CD4-positive, alpha-beta memory T cell (primary cell): ENCODE measurements around the gene PPP2R2B. TPM values are rescaled to one million over a fixed set of nuclear protein-coding genes. Genes with fewer than 3 reads are reported as not detected.

Experiments used
- CTCF ChIA-PET: fragments of 350-600 bp; sonication (Branson Sonifier 250); formaldehyde crosslinking; loops from one replicate; lab custom pipeline; 2021; ENCODE audit warnings: inconsistent platforms; ENCODE audit not compliant: partially characterized antibody; lab: Charles Lee
- POLR2A ChIA-PET: fragments of 350-600 bp; sonication (Branson Sonifier 250); formaldehyde crosslinking; loops from one replicate; lab custom pipeline; 2021; ENCODE audit not compliant: partially characterized antibody; lab: Charles Lee
- DNase-seq, 5 donors: peaks; one replicate each; pipeline versions ENCODE4 v3.0.0 to v3.0.0-alpha.2; 2020 to 2022; ENCODE audit warnings: mixed read lengths in 1 of 5
- H3K27ac ChIP-seq: one replicate; pipeline ENCODE4 v1.7.0; 2013; ENCODE audit warnings: low read depth, low read length
- H3K27me3 ChIP-seq: 2 replicates; pipeline ENCODE4 v1.7.0; 2013; ENCODE audit warnings: mild to moderate bottlenecking, low read length, moderate library complexity; ENCODE audit not compliant: insufficient read depth
- H3K36me3 ChIP-seq: 2 replicates; pipeline ENCODE4 v1.7.0; 2013; ENCODE audit warnings: mild to moderate bottlenecking, low read length, moderate library complexity; ENCODE audit not compliant: insufficient read depth
- H3K4me1 ChIP-seq: 2 replicates; pipeline ENCODE4 v1.7.0; 2013; ENCODE audit warnings: mild to moderate bottlenecking, low read length, moderate library complexity; ENCODE audit not compliant: insufficient read depth
- H3K4me3 ChIP-seq, 2 donors: one replicate each; pipeline ENCODE4 v1.7.0; 2013; ENCODE audit warnings: low read length in 2 of 2, mild to moderate bottlenecking in 1 of 2
- H3K9me3 ChIP-seq, 2 donors: one replicate each; pipeline ENCODE4 v1.7.0; 2013; ENCODE audit warnings: low read length in 2 of 2, control low read depth in 1 of 2; ENCODE audit not compliant: control insufficient read depth in 1 of 2
- H3K27ac Mint-ChIP-seq, 7 donors: one replicate each; pipeline ENCODE4 v1.8.0; 2020 to 2021; ENCODE audit warnings: mixed read lengths in 7 of 7, mild to moderate bottlenecking in 6 of 7, inconsistent platforms in 3 of 7, moderate library complexity in 3 of 7
- H3K27me3 Mint-ChIP-seq, 2 donors: one replicate each; pipeline ENCODE4 v1.8.0; 2020 to 2021; ENCODE audit warnings: mixed read lengths in 2 of 2
- H3K36me3 Mint-ChIP-seq, 2 donors: one replicate each; pipeline ENCODE4 v1.8.0; 2020 to 2021; ENCODE audit warnings: mixed read lengths in 2 of 2, inconsistent platforms in 1 of 2, mild to moderate bottlenecking in 1 of 2
- H3K4me1 Mint-ChIP-seq, 4 donors: one replicate each; pipeline ENCODE4 v1.8.0; 2020 to 2021; ENCODE audit warnings: mixed read lengths in 4 of 4, mild to moderate bottlenecking in 1 of 4
- H3K4me3 Mint-ChIP-seq, 8 donors: one replicate each; pipeline ENCODE4 v1.8.0; 2020 to 2021; ENCODE audit warnings: mixed read lengths in 8 of 8, mild to moderate bottlenecking in 7 of 8, moderate library complexity in 6 of 8, inconsistent platforms in 3 of 8
- H3K9me3 Mint-ChIP-seq, 8 donors: one replicate each; pipeline ENCODE4 v1.8.0; 2020 to 2021; ENCODE audit warnings: mixed read lengths in 8 of 8, mild to moderate bottlenecking in 5 of 8, inconsistent platforms in 3 of 8, moderate library complexity in 1 of 8
- intact Hi-C: fragments of 100-400 bp; cut with micrococcal nuclease; formaldehyde crosslinking; loops from one replicate; pipeline ENCODE4 v1.15.1; 2023
- polyA plus RNA-seq, 2 donors: library from polyadenylated mRNA; unstranded; fragments of 300-500 nt; fragmentation: Illumina TruSeq; gene quantifications; one replicate each; pipeline ENCODE4 v1.2.3, GENCODE V29; 2021
- total RNA-seq, 2 experiments: library from RNA; stranded (reverse); gene quantifications; one replicate each; pipeline ENCODE4 v1.2.3, GENCODE V29; 2021

PPP2R2B gene
- total and polyA plus RNA-seq, 4 experiments from 2014 or later: 3.1 to 13.0 (median 6.7) TPM

DNA sequence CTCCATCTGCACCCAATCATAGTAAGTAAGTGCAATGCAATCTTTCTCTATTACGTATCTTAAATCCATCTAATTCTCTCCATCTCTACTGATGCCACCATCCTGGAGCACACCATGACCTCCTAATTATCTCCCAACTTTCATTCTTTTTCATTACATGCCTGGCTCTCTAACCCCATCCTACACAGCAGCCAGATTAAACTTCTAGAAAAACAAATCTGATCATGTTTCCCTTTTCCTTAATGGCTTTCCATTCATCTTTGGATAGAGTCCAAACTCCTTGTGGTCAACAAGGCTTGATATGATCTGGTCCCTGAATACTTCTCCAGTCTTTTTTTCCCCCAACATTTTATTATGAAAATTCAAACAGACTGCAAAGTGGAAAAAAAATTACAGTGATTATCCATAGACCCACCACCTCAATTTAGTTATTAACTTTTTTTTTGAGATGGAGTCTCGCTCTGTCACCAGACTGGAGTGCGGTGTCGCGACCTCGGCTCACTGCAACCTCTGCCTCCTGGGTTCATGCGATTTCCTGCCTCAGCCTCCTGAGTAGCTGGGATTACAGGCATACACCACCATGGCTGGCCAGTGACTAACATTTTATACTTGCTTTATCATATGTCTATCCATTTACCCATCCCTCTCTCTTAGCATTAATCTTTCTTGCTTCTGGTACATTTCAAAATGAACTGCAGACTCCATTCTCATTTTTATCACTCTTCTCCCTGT, 5.2 kb downstream of the PPP2R2B start:
- H3K4me3 Mint-ChIP-seq: no peak overlapping the region
- H3K4me3 ChIP-seq: no peak overlapping the region
- peak overlapping the region in 1 of 7 donors; percentile 6 for H3K27ac Mint-ChIP-seq
- peaks cover 12% of the 10 kb centered on the region for H3K4me1 ChIP-seq
- H3K36me3 Mint-ChIP-seq: peaks cover 4 to 5% of the 10 kb centered on the region in 2 donors
- POLR2A ChIA-PET: no interaction called here
- H3K9me3 Mint-ChIP-seq: peaks cover 0 to 2% (median 0%) of the 10 kb centered on the region in 8 donors
- H3K27me3 ChIP-seq: no peaks in the 10 kb centered on the region
- intact Hi-C loops: loop anchor here (10.0 kb wide), 1 partner anchor 209 kb away; no protein-coding TSS in a partner anchor
- H3K4me1 Mint-ChIP-seq: peaks cover 16 to 20% (median 17%) of the 10 kb centered on the region in 4 donors
- DNase-seq: no peak
- H3K36me3 ChIP-seq: no peaks in the 10 kb centered on the region
- no peak overlapping the region for H3K27ac ChIP-seq
- peaks cover 0 to 10% of the 10 kb centered on the region in 2 donors for H3K27me3 Mint-ChIP-seq
- no peaks in the 10 kb centered on the region for H3K9me3 ChIP-seq
- CTCF ChIA-PET: no interaction called here

DNA sequence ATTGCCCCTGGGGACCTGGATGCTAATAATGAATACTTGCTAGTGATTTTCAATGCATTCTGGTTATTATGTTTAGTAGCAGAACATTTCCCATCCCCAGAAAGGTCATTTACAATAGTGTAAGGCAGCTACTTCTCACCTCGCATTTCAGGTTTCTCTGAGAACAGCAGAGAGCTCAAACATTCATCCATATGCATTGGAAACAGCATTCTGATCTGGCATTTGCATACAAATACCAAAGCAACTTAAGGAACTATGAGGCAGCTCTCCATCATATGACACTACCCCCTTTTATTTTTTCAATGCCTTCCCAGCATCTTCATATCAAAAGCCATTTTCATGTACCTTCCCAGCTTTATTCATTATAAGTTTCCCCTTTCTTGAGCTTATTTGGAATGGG, 6.4 kb downstream of the PPP2R2B start:
- no peaks in the 10 kb centered on the region for H3K27me3 ChIP-seq
- ChIA-PET POLR2A (no interaction called here), CTCF (interaction anchor here (1.6 kb wide), 1 partner anchor 94 kb away, joined by 3 read pairs; no protein-coding TSS in a partner anchor)
- no peak overlapping the region for H3K4me3 Mint-ChIP-seq
- H3K27ac Mint-ChIP-seq: no peak overlapping the region
- H3K27me3 Mint-ChIP-seq: peaks cover 0 to 7% of the 10 kb centered on the region in 2 donors
- H3K36me3 ChIP-seq: no peaks in the 10 kb centered on the region
- intact Hi-C loops: loop anchor here (10.0 kb wide), 1 partner anchor 207 kb away; no protein-coding TSS in a partner anchor
- peaks cover 0 to 2% (median 0%) of the 10 kb centered on the region in 8 donors for H3K9me3 Mint-ChIP-seq
- no peaks in the 10 kb centered on the region for H3K9me3 ChIP-seq
- H3K4me1 Mint-ChIP-seq: peaks cover 14 to 18% (median 16%) of the 10 kb centered on the region in 4 donors
- H3K4me3 ChIP-seq: no peak overlapping the region
- no peak overlapping the region for H3K27ac ChIP-seq
- no peak for DNase-seq
- H3K4me1 ChIP-seq: peaks cover 12% of the 10 kb centered on the region
- peaks cover 3 to 5% of the 10 kb centered on the region in 2 donors for H3K36me3 Mint-ChIP-seq

DNA sequence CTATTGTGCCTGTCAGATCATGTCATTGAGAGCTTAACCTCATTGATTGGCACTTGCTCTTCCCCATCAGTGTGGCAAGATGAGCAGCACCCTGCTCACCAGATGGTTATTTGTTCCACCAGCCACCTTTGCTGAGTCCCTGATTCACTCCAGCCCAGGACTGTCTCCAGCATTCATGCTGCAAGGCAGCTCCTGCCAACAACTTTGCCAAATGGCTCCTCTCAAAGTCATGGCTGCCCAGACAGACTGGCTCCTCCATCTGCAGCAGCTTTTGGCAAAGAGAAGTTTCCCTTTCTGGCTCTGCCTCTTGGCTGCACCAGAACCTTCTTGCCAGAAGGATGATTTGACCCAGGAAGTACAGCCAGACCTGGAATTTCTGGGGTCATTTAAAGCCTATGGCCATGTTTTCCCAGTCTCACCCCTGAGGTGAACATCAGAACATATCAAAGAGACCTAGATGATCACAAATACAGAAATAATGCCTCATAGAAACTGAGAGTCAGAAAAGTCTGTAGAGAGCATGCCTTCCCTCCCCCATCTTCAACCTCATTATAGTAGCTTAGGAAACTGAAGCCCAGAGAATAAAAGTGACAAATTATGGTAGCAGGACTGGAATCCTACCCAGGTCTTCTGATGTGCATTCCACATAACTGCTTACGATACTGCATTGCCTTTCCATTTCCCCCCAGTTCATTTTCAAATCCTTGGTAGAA, 10.4 kb downstream of the PPP2R2B start:
- no peak for DNase-seq

DNA sequence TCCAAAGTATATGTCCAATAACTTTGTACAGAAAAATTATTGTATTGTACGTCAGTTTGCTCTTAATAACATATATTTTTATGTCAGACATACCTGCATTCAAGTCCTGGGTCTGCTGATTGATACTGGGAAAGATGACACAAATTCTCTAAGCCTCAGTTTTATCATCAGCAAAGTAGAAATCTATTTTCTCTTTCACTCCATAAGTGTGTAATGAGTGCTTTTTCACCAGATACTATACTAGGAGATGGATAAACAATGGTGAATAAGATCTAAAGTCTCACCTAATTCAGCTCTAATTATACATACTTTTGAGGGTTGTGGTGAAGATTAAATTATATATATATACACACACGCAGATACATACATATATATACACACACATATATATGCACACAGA, 12.3 kb downstream of the PPP2R2B start:
- no peaks in the 10 kb centered on the region for H3K9me3 Mint-ChIP-seq
- ChIA-PET CTCF (no interaction called here), POLR2A (no interaction called here)
- DNase-seq: no peak
- Histone ChIP-seq H3K9me3 (no peaks in the 10 kb centered on the region), H3K27ac (no peak overlapping the region), H3K36me3 (no peaks in the 10 kb centered on the region), H3K27me3 (no peaks in the 10 kb centered on the region), H3K4me3 (no peak overlapping the region), H3K4me1 (no peaks in the 10 kb centered on the region)
- H3K4me1 Mint-ChIP-seq: peaks cover 0 to 4% (median 0%) of the 10 kb centered on the region in 4 donors
- H3K27ac Mint-ChIP-seq: no peak overlapping the region
- H3K4me3 Mint-ChIP-seq: no peak overlapping the region
- intact Hi-C loops: no loop called here
- peaks cover 2 to 13% of the 10 kb centered on the region in 2 donors for H3K36me3 Mint-ChIP-seq
- no peaks in the 10 kb centered on the region for H3K27me3 Mint-ChIP-seq

More for the DNA sequence above, 10.4 kb downstream of the PPP2R2B start:
- H3K4me1 ChIP-seq: no peaks in the 10 kb centered on the region
- Mint-ChIP-seq H3K27me3 (no peaks in the 10 kb centered on the region), H3K4me3 (no peak overlapping the region), H3K36me3 (peaks cover 1 to 8% of the 10 kb centered on the region in 2 donors), H3K4me1 (peaks cover 0 to 3% (median 0%) of the 10 kb centered on the region in 4 donors), H3K9me3 (no peaks in the 10 kb centered on the region), H3K27ac (no peak overlapping the region)
- H3K36me3 ChIP-seq: no peaks in the 10 kb centered on the region
- H3K27ac ChIP-seq: no peak overlapping the region
- H3K9me3 ChIP-seq: no peaks in the 10 kb centered on the region
- intact Hi-C loops: no loop called here
- POLR2A ChIA-PET: no interaction called here
- CTCF ChIA-PET: no interaction called here
- H3K4me3 ChIP-seq: no peak overlapping the region
- no peaks in the 10 kb centered on the region for H3K27me3 ChIP-seq

DNA sequence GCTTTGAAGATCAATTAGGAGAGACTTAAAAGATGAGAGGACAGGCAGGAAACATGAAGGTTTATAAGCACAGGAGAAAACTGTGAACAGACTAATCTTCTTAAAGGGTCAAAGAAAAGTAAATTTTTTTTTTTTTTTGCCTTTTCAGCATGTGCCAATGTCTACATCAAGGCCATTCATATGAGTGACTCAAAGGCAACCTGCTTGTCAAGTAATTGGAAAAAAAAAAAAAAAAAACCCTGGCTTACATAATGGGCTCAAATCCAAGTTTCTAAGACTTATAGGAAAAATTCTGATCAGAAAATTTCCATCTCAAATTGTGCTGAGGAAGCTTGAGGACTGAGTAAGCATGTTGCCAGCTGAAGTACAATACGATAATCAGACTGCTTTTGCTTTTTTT, 15.9 kb downstream of the PPP2R2B start:
- ChIA-PET POLR2A (no interaction called here), CTCF (no interaction called here)
- Mint-ChIP-seq H3K9me3 (no peaks in the 10 kb centered on the region), H3K4me1 (peaks cover 0 to 8% (median under 1%) of the 10 kb centered on the region in 4 donors), H3K27ac (no peak overlapping the region), H3K36me3 (peaks cover 1 to 8% of the 10 kb centered on the region in 2 donors), H3K27me3 (no peaks in the 10 kb centered on the region), H3K4me3 (no peak overlapping the region)
- intact Hi-C loops: no loop called here
- Histone ChIP-seq H3K9me3 (no peaks in the 10 kb centered on the region), H3K27me3 (no peaks in the 10 kb centered on the region), H3K4me3 (no peak overlapping the region), H3K36me3 (no peaks in the 10 kb centered on the region), H3K4me1 (no peaks in the 10 kb centered on the region), H3K27ac (no peak overlapping the region)
- no peak for DNase-seq

DNA sequence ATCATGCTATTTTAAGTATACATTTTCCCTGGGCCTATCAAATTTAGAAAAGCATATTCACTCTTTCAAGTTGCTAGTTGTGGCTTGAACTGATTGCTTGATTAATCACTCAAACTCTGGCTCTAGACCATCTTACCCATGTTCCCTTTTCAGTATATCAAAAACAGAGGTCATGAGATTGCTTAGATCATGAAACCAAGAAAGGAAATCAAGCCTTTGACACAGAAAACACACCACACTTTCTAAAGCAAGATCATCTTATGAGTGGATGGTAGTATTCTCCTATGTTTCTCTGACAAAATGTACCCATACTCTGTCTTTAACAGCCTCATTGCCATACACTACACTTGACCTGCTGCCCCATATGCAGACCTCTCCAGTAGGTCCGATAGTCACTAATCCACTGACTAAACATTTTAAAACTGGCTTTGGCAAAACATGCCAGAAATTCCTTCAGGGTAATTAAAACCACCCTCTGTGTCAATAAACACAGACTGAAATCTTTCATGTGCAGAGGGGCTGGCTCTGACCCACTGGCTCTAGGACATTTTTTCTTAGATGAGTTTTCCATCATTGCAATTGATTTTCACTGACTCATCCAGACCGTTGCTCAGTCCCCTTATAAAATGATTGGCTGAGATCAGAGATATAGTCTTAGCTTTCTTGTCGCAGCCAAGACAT, 18.2 kb downstream of the PPP2R2B start:
- H3K27me3 Mint-ChIP-seq: no peaks in the 10 kb centered on the region
- ChIA-PET POLR2A (no interaction called here), CTCF (no interaction called here)
- no peaks in the 10 kb centered on the region for H3K9me3 Mint-ChIP-seq
- H3K4me1 Mint-ChIP-seq: peaks cover 0 to 6% (median under 1%) of the 10 kb centered on the region in 4 donors
- H3K27ac ChIP-seq: no peak overlapping the region
- intact Hi-C loops: no loop called here
- no peak overlapping the region for H3K4me3 Mint-ChIP-seq
- no peak overlapping the region for H3K4me3 ChIP-seq
- H3K4me1 ChIP-seq: no peaks in the 10 kb centered on the region
- H3K27ac Mint-ChIP-seq: no peak overlapping the region
- no peak for DNase-seq
- no peaks in the 10 kb centered on the region for H3K36me3 ChIP-seq
- H3K36me3 Mint-ChIP-seq: peaks cover 1 to 8% of the 10 kb centered on the region in 2 donors
- no peaks in the 10 kb centered on the region for H3K27me3 ChIP-seq
- H3K9me3 ChIP-seq: no peaks in the 10 kb centered on the region

DNA sequence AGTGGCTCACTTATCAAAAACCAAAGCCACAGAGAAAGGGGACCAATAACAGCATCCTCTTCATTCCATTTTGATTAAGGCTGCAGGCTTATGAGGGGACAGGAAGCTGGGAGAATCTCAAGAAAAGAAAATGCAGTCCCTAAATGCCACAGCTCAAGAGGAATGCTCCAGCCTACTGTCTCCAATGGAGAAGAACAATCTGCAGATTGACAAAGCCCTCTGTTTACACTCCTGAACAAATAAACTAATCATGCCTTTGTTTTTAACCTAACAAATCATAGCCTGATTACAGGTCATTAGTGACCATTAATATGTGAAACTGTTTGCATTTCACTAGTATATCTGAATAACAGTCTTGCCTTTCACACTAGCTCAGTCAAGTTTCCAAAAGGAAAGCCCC, 26.5 kb downstream of the PPP2R2B start:
- Mint-ChIP-seq H3K27ac (no peak overlapping the region), H3K27me3 (no peaks in the 10 kb centered on the region), H3K9me3 (no peaks in the 10 kb centered on the region), H3K4me3 (no peak overlapping the region), H3K36me3 (no peaks in the 10 kb centered on the region), H3K4me1 (peaks cover 0 to 4% (median 2%) of the 10 kb centered on the region in 4 donors)
- Histone ChIP-seq H3K9me3 (no peaks in the 10 kb centered on the region), H3K4me3 (no peak overlapping the region), H3K36me3 (no peaks in the 10 kb centered on the region), H3K4me1 (no peaks in the 10 kb centered on the region), H3K27me3 (no peaks in the 10 kb centered on the region), H3K27ac (no peak overlapping the region)
- ChIA-PET CTCF (no interaction called here), POLR2A (no interaction called here)
- intact Hi-C loops: no loop called here
- DNase-seq: no peak
